ENCODE results near the gene FTO.

GRCh38 chr16:54156349-54156748 lies 452.4 kb downstream of the FTO start:
- TF ChIP-seq, protein P1, sequence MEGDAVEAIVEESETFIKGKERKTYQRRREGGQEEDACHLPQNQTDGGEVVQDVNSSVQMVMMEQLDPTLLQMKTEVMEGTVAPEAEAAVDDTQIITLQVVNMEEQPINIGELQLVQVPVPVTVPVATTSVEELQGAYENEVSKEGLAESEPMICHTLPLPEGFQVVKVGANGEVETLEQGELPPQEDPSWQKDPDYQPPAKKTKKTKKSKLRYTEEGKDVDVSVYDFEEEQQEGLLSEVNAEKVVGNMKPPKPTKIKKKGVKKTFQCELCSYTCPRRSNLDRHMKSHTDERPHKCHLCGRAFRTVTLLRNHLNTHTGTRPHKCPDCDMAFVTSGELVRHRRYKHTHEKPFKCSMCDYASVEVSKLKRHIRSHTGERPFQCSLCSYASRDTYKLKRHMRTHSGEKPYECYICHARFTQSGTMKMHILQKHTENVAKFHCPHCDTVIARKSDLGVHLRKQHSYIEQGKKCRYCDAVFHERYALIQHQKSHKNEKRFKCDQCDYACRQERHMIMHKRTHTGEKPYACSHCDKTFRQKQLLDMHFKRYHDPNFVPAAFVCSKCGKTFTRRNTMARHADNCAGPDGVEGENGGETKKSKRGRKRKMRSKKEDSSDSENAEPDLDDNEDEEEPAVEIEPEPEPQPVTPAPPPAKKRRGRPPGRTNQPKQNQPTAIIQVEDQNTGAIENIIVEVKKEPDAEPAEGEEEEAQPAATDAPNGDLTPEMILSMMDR (IDR thresholded peaks at IDR 0.05; ENCODE audit: poor library complexity): no peak
- no peak for TF ChIP-seq EZH2 (IDR thresholded peaks at IDR 0.05; ENCODE audit: borderline replicate concordance)

All from hepatocyte (in vitro differentiated cells).